ENCODE results near the gene AMBRA1. TPM values are rescaled to one million over a fixed set of nuclear protein-coding genes. Genes with fewer than 3 reads are reported as not detected.

Gene AMBRA1
- total RNA-seq, 4 donors from 2014 or later, result 36.0 to 59.2 (median 51.9) TPM

GRCh38 chr11:46363031-46363407 is 230.8 kb downstream of the AMBRA1 start:
- TF ChIP-seq CTCF (IDR thresholded peaks at IDR 0.05), result no peak
- TF ChIP-seq POLR2A (IDR thresholded peaks at IDR 0.05), result no peak
- Histone ChIP-seq H3K27ac (peak overlapping the region in 2 of 3 donors; percentile 38 to 43), H3K9me3 (no peaks in the 10 kb centered on the region), H3K27me3 (no peaks in the 10 kb centered on the region), H3K36me3 (peaks cover 0 to 3% of the 10 kb centered on the region in 2 donors), H3K4me3 (replicated peaks in 1 of 3) (no peak overlapping the region), H3K4me1 (peaks cover 18 to 29% of the 10 kb centered on the region in 2 donors)
- WGBS, 2 donors, result 74 to 89% methylated on average over 9 of the region's 9 CpGs
- intact Hi-C loops (cut with DNase I), result no loop called here
- DNase-seq, result no peak

GRCh38 chr11:46362156-46363030 is 231.4 kb downstream of the AMBRA1 start:
- 76 to 84% methylated on average over 19 to 20 of the region's 20 CpGs for WGBS, 2 donors
- no peaks in the 10 kb centered on the region for H3K27me3 ChIP-seq
- intact Hi-C loops (cut with DNase I), result no loop called here
- no peak overlapping the region for H3K4me3 ChIP-seq (replicated peaks in 1 of 3)
- DNase-seq, result no peak
- TF ChIP-seq CTCF (IDR thresholded peaks at IDR 0.05) (no peak), POLR2A (IDR thresholded peaks at IDR 0.05) (no peak)
- H3K4me1 ChIP-seq, result peaks cover 18 to 27% of the 10 kb centered on the region in 2 donors
- no peaks in the 10 kb centered on the region for H3K9me3 ChIP-seq
- H3K36me3 ChIP-seq, result no peaks in the 10 kb centered on the region
- H3K27ac ChIP-seq, result peak overlapping the region in 2 of 3 donors; percentile 38 to 43

- H3K36me3 ChIP-seq, result no peaks in the 10 kb centered on the region
- WGBS, 2 donors, result 16 to 24% methylated on average over 9 to 21 of the region's 26 CpGs
Measured at GRCh38 chr11:46361283-46362155, 232.3 kb downstream of the AMBRA1 start.

GRCh38 chr11:46360878-46361277 is 232.9 kb downstream of the AMBRA1 start:
- TF ChIP-seq CTCF (IDR thresholded peaks at IDR 0.05) (no peak), POLR2A (IDR thresholded peaks at IDR 0.05) (no peak)
- no peaks in the 10 kb centered on the region for H3K9me3 ChIP-seq
- no peak overlapping the region for H3K4me3 ChIP-seq (replicated peaks in 1 of 3)
- intact Hi-C loops (cut with DNase I), result no loop called here
- H3K36me3 ChIP-seq, result no peaks in the 10 kb centered on the region
- H3K4me1 ChIP-seq, result peaks cover 18 to 24% of the 10 kb centered on the region in 2 donors
- peak overlapping the region; percentile 41 to 66 (median 43) for H3K27ac ChIP-seq
- 35 to 40% methylated on average over 7 of the region's 7 CpGs for WGBS, 2 donors
- no peaks in the 10 kb centered on the region for H3K27me3 ChIP-seq
- DNase-seq, result no peak

More at GRCh38 chr11:46361283-46362155, 232.3 kb downstream of the AMBRA1 start:
- TF ChIP-seq CTCF (IDR thresholded peaks at IDR 0.05), result no peak
- Histone ChIP-seq H3K27ac (peak overlapping the region; percentile 41 to 66 (median 43)), H3K4me1 (peaks cover 18 to 24% of the 10 kb centered on the region in 2 donors), H3K9me3 (no peaks in the 10 kb centered on the region), H3K27me3 (no peaks in the 10 kb centered on the region), H3K4me3 (replicated peaks in 1 of 3) (peak overlapping the region in 1 of 3 donors; percentile 15)
- intact Hi-C loops (cut with DNase I), result no loop called here
- DNase-seq, result peak; percentile 69 to 75
